ENCODE data around the gene GTF3C5.

- TF ChIP-seq, protein P1, sequence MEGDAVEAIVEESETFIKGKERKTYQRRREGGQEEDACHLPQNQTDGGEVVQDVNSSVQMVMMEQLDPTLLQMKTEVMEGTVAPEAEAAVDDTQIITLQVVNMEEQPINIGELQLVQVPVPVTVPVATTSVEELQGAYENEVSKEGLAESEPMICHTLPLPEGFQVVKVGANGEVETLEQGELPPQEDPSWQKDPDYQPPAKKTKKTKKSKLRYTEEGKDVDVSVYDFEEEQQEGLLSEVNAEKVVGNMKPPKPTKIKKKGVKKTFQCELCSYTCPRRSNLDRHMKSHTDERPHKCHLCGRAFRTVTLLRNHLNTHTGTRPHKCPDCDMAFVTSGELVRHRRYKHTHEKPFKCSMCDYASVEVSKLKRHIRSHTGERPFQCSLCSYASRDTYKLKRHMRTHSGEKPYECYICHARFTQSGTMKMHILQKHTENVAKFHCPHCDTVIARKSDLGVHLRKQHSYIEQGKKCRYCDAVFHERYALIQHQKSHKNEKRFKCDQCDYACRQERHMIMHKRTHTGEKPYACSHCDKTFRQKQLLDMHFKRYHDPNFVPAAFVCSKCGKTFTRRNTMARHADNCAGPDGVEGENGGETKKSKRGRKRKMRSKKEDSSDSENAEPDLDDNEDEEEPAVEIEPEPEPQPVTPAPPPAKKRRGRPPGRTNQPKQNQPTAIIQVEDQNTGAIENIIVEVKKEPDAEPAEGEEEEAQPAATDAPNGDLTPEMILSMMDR (IDR thresholded peaks at IDR 0.05; ENCODE audit: insufficient read depth, low read length, poor library complexity, severe bottlenecking): no peak
- TF ChIP-seq EZH2phosphoT487 (conservative IDR thresholded peaks at IDR 0.05; ENCODE audit: low read length): no peak
These were observed 29.6 kb downstream of the GTF3C5 start for GRCh38 chr9:133060417-133060841.

All from SU-DHL-6 (cell line).